Stimulated activated naive CD8-positive, alpha-beta T cell treated with anti-CD3 and anti-CD28 coated beads, Interleukin-15, Interleukin-2, amounts not matched to agents 100 U/mL and 50 U/mL, for 24 hours (primary cell): Measurements from ENCODE around the gene MRPS5.
A peak's percentile ranks its signal among the peaks of the same experiment; 100 is the strongest.
"Not testable (repeated sequence)": the region's sequence is repeated elsewhere in the genome, so short reads cannot be mapped to it uniquely, and the experiment has no call there.

Experiments used
- ATAC-seq: fragments of 150-1000 bp; cut with Tn5 transposase; one replicate; pipeline ENCODE4 v1.10.0; 2021
- DNase-seq: peaks from one replicate; pipeline ENCODE4 v3.0.0; 2021

Gene MRPS5

DNA sequence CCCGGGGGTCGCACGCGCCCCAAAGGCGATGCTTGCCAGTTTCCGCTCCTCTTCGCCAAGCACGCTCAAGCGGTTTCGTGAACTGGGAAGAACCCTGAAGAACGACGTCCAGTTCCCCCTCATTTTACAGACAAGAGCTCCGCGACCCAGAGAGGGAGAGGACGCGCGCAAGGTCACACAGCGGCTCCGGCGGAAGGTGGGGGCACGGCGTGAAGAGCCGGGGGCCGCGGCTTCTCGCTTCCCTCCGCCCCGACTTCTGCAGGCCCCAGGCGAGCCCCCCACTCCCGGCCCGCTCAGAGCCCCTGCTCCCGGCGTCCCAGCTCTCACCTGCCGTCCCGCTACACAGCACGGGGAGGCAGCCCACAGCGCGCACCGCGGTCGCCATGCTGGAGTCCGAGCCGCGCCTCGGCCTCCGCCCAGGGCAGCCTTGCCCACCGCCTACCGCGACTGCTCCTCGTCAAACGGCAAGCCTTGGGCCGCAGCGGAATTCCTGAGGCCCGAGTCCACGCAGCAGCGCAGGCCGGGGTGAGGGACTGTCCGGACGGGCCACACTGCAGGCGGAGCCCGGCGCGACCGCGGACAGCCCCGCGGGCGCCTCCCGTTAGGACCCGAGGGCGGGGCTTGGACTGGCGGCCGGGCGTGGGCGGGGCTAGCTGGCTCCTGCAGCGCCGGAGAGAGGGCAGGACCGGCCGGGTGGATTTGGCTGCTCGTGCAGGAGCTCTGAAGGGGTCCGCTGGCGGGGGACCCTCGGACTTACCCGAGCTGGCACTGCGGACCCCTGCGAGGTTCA, at the start of gene MRPS5:
MRPS5 (minus strand) TSS at position 402 of the 790 bp plus-strand sequence; CDS start at position 385, 17 bp downstream.
- ATAC-seq (peak; percentile 95), DNase-seq (peak; percentile 97)

DNA sequence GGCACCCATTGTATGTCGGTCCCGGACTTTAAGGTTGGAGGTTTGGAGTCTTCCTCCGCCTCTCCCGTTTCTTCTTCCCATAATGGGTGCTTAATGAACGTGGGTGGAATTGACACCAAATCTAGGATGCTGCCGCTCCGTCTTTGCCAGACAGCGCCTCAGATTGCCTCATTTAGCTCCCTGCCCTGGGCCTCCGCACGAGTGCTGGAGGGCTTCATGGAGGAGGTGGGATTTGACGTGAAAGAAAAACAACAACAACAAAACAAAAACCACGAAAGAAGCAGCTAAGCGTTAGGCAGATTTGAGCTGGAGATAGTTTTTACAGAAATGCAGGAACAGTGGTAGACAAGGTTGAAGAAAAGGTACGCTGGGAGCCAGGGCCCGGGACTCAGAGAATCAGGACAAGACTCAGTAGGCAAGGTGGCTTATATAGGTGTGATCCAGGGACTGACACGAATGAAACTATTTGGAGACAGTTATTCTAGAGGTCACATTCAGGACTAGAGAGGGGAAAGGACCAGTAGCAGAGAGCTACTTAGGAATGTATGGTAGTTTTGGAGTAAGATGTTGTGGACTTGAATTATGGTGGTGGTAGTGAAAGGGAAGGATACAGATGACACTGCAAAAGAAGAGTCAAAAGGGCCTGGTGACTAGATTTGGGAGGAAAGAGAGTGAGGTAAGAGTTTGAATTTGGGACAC, 44.6 kb upstream of the MRPS5 start:
- ATAC-seq (peak; percentile 20), DNase-seq (no peak)

DNA sequence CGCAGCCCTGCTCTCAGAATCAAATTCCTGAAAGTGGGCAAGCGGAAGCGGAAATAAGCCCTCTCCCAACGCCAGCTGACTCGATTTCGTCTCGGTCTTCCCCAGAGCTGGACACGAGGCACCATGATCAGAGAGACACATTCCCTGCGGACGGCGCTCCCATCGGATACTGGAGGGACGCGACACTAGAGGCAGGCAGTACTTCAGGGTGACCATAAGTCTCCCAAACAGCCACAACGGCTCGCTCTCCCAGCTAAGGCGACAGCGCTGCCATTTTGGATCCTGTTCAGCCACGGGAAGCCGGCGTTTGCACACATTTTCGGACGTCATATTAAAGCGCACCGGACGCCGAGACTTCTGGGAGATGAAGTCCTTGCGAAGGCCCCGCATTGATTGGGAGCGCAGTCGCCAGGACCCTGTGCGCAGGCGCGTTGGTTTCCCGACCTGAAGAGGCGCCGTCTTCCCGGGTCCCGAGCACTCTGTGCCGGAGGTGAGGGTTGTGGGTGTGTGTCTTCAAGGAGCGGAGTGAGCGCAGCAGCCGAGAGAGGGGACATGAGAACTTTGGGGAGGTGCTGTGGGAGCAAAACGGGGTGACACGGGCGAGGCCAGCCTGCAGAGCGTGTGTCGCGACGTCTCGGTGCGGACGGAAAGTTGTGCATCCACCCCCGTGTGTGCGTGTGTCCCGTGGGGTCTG, 43.9 kb upstream of the MRPS5 start, which contains the start of gene ZNF2:
ZNF2 (plus strand) TSS at position 439 of the 694 bp plus-strand sequence. CDS start 10,418 bp downstream, outside the sequence.
- ATAC-seq (peak; percentile 94), DNase-seq (peak; percentile 97)

DNA sequence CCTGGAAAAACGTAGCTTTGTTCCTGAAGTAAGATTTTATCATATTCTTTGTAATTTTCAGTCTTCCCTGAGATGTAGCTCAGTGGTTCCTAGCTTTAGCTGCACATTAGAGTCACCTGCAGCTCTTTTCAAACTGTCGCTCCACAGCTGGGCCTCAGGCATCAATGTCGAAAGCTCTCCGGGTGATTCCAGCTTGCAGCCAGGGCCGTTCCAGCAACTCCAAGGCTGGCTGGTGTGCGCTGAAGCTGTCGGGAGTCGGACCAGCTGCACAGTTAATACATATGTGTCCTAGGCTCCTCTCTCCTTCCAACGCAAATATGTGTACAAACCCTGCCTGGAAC, 43.4 kb upstream of the MRPS5 start:
- DNase-seq (no peak), ATAC-seq (peak; percentile 4)

DNA sequence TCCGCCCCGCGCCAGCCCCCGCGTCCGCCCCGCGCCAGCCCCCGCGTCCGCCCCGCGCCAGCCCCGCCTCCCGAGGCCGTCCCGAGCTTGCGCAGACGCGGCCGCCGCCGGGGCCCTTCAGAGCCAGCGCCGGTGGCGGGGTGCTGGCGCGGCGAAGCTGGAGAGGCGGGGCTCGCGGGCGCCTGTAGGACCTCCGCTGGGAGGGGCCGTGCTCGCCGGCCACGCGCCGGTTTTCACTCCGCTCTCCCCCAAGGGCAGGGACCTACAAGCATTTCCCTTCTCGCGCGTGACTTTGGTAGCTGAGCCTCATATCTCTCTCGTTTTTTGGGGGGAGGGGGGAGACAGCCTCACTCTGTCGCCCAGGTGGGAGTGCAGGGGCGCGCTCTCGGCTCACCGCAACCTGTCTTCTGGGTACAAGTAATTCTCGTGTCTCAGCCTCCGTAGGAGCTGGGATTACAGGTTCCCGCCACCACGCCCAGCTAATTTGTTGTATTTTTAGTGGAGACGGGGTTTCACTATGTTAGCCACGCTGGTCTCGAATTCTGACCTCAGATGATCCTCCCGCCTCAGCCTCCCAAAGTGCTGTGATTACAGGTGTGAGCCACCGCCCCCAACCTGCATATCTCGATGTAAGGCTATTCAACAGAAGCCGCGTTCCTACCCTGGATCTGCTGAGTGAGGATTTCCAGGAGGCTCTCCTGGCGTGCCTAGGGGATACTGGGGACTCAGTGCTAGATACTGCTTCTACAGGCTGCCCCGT, 38.3 kb upstream of the MRPS5 start, which contains the start of gene ZNF514:
ZNF514 (minus strand) TSS at position 159 of the 760 bp plus-strand sequence. CDS start 6,595 bp downstream, outside the sequence.
- peak; percentile 91 for ATAC-seq
- peak; percentile 83 for DNase-seq

DNA sequence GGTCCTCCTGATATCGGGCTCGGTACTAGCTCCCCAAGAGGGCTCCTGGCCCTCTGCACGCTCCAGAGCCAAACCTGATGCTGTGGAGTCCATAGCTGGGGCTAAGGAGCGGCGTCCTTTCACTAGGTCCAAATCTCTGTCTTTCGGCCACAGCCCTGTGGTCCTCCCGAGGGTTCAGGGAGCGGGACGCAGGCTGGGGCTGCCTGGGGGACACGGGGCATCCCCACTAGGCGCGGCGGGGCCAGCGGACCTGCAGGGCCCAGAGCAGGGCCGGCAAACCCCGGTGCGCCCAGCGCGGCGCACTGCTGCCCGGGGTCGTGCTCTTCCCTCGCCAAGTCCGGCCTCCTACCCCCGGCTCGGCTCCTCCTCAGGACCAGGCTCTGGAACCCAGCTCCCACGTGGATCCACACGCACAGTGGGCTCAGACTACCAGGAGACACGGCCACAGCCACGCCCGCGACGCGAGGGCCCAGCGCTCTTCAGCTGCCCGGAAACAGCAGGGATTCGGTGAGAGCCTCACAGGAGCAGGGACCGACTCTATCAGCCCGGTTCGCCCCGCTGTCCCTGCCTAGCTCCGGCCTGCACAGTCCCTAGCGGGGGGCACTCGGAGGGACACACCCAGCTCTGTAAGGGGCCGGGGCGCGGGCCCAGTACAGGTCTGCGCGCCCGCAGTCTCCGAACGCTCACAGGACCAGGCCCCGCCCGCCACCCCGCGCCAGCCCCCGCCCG, 37.4 kb upstream of the MRPS5 start:
- ATAC-seq (peak; percentile 73), DNase-seq (peak; percentile 45)

DNA sequence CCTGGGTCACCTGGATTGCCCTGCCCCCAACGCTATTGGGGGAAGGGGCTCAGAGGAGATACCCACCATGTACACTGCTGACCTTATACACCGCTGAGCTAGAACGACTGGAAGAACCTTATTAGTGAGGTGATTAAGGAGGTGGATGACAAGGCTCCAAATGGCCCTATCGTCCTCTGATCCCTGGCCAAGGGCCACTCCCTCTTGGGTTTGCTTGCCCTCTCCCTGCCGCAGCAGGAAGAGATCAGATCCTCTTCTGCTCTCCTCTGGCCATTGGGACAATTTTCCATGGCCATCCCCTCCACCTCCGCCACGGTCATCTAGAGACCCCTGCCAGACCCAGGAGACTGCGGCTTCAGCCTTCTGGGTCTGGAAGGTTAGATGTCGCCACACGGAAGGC, 36.8 kb upstream of the MRPS5 start:
- no peak for DNase-seq
- no peak for ATAC-seq

DNA sequence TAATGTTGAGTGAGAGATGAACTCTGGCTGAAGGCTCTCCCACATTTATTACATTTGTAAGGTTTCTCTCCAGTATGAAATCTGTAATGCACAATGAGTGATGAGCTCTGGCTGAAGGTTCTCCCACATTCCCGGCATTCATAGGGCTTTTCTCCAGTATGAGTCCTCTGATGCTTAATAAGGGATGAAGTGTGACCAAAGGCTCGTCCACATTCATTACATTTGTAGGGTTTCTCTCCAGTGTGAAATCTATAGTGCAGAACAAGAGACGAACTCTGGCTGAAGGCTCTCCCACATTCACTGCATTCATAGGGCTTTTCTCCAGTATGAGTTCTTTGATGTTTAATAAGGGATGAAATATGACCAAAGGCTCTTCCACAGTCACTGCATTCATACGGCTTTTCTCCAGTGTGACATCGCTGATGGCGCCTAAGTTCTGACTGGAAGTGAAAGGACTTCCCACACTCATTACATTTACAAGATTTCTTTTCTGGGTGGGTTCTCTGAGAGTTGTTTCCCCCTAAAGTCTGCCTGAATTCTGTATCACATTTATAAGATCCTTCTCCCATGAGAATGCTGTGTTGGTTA, 27.9 kb upstream of the MRPS5 start:
- no peak for DNase-seq

DNA sequence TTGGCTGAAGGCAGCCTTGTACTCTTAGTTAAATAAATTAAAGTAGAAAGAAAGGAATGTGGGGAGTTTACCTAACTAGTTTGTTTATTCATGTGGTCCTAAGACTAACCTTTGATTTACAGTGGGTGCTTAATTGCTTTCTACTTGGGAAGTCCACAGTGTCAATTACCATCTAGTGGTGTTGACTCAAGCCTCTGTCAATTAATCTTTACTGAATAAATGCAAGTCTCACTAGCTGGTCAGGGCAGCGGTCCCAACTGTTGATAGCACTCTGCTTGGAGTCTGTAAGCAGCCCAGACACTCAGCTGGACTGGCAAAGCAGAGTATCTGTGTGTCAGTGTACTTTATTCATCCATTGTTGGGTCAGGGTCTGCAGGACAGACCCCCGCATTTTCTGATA, 22.2 kb upstream of the MRPS5 start:
- DNase-seq (no peak), ATAC-seq (no peak)

More for the DNA sequence above, 27.9 kb upstream of the MRPS5 start:
- ATAC-seq, result no peak

DNA sequence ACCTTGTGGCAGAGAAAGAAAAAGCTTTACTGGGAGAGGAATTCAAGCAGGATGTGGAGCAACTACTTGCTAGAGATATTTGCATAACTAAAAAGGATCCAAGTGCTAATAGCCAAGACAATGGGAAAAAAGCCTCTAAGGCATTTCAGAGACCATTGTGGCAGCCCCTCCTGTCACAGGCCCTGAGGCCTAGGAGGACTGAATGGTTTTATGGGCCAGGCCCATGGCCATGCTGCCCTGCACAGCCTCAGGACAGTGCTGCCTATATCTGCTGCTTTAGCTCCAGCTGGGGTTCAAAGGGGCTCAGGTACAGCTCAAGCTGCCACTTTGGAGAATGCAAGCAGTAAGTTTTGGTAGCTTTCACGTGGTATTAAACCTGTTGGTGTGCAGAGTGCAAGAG, 17.1 kb upstream of the MRPS5 start:
- ATAC-seq (no peak), DNase-seq (no peak)

DNA sequence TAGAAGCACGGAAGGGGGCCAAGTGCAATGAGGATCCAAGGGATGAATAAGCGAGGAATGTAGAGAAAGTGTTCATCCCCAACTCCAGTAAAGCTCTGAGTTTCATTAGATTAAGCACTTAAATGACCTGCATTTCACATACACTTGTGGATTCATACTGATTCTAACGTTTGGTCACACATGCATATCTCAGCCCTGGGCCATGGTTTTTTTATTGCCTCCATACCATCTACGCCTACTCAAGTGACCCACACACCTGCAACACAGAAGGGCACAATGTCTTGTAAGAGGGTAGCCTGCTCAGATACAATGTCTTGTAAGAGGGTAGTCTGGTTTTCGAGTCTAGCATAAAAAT, 566 bp upstream of the MRPS5 start:
- ATAC-seq (no peak), DNase-seq (no peak)

DNA sequence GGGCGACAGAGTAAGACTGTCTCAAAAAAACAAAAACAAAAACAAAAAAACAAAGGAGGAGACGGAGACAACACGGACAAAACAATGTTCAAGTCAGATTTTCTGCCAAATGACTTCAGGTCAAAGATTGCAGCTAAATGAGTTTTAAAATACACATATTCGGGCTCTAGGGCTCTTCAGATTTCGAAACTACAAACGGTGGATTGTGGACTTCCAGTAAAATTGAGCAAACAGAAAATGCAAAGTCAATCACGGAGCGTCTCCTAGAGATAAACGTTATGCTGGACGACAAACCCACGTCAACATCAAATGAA, 558 bp downstream of the MRPS5 start:
- no peak for ATAC-seq
- no peak for DNase-seq

DNA sequence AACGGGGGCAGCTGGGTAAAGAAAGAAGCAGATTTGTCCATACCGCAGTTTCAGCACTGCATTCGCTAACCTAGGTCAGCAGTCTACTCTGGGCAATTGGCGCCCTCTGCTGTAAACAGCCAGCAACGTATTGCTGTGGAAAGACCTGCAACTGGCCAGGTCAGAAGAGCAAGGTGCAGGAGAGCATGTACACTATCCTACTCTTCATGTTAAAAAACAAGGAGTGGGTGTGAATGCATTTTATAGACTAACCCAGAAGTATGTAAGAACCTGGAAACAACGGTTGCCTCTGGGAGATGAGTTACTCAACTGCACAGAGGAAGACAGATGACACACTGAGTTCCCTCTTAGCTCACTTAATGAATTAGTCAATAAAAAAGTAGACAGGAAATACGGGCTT, 6.2 kb downstream of the MRPS5 start:
- DNase-seq, result peak; percentile 74
- ATAC-seq, result peak; percentile 97

DNA sequence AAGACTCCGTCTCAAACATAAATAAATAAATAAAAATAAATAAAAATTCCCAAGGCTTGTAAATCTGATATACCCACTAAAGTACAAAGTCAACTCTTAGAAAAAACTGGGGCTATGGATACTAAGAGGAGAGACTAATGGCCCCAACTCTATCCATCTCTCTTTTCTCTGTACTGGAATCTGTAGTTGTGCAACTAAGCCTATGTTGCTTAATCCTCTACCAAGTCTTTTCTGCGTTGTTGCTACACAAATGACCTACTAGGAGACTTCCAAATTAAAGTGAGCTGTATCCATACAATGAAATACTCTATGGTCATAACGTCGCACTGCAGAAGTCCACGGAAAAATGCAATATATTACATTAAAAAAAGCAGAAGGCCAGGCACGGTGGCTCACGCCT, 8.1 kb downstream of the MRPS5 start:
- DNase-seq (no peak), ATAC-seq (no peak)

DNA sequence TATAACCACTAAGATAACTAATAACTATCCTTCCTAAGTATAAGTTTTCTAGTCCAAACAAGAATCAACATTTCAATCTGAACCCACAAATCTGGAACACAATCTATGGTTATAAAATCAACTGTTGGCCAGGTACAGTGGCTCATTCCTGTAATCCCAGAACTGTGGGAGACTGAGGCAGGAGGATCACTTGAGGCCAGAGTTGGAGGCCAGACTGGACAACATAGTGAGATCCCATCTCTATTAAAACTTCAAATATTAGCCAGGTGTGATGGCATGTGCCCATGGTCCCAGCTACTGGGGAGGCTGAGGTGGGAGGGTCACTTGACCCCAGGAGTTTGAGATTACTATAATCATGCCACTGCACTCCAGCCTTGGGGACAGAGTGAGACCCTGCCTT, 11.2 kb downstream of the MRPS5 start:
- DNase-seq (no peak), ATAC-seq (no peak)

DNA sequence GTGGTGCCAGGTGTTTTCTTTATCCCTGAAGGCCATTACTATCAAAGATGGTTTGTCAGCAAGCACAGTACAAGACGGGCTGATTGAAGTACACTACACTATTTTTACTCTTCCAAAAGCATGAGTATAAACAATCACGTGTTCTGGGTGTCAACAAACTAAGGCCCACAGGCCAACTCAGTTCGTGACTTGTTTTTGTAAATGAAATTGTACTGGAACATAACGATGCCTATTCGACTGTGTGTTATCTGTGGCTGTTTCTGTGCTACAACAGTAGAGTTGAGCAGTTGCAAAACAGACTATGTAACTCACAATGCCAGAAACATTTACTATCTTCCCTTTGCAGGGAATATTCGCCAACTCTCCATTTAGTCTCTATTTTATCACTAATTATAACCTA, 12.3 kb downstream of the MRPS5 start:
- DNase-seq (no peak), ATAC-seq (no peak)

DNA sequence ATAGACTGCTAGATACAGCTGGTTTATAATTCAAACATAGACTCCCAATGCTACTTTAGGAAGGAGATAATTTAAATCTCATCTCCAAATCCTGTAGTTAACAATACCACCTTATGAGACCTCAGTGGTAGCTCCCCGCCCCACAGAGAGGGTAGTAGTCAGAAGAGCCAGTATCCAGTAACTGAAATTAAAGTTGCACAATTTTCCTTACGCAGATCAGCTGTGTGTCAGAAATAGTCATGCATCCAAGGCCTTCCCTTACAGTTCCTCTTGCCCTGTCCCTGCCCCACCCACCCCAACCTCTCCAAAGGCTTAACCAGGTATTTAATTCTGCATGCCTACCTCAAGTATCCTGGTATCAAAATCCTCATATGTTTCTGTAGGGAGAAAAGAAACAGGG, 15.5 kb downstream of the MRPS5 start:
- DNase-seq (no peak), ATAC-seq (no peak)

DNA sequence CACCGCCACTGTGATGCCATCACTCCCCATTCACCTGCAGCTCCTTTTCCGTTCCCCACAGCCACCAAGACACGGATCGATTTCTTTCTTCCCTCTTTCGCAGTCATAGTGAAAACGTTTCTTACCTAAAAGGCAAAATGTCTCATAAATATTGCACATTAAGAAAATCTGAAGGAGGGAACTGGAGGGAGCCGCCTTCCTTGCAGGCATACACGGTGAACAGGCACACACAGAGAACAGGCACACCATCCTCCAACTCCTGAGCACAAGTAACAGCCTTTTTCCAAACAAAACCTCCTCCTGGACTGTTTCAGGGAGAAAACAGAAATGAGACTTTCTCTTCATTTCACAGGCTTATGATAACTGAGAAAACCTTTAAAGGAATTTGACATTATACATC, 17.0 kb downstream of the MRPS5 start:
- ATAC-seq, result no peak

DNA sequence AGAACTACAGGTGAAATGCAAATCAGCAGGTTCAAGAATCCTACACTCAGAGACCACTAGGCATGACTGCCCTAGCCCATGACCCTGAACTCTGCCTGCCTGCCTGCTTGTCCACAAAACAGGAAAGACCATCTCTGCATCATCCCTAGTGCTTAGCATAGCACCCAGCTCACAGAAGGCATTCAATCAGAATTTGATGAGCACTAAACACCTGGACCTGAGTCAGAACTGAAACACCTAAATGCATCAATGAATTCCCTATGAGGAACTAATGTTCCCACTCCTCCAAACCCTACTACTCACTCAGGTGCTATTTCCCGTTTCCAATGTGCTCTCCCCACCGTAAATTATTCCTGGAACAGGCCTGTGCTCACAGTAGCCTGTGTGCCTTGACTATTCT, 21.7 kb downstream of the MRPS5 start:
- ATAC-seq (no peak), DNase-seq (no peak)

More for the DNA sequence above, 17.0 kb downstream of the MRPS5 start:
- no peak for DNase-seq

DNA sequence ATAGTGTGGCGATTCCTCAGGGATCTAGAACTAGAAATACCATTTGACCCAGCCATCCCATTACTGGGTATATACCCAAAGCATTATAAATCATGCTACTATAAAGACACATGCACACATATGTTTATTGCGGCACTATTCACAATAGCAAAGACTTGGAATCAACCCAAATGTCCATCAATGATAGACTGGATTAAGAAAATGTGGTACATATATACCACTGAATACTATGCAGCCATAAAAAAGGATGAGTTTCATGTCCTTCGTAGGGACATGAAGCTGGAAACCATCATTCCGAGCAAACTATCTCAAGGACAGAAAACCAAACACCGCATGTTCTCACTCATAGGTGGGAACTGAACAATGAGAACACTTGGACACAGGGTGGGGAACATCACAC, 23.3 kb downstream of the MRPS5 start:
- ATAC-seq, DNase-seq: not testable (repeated sequence)

DNA sequence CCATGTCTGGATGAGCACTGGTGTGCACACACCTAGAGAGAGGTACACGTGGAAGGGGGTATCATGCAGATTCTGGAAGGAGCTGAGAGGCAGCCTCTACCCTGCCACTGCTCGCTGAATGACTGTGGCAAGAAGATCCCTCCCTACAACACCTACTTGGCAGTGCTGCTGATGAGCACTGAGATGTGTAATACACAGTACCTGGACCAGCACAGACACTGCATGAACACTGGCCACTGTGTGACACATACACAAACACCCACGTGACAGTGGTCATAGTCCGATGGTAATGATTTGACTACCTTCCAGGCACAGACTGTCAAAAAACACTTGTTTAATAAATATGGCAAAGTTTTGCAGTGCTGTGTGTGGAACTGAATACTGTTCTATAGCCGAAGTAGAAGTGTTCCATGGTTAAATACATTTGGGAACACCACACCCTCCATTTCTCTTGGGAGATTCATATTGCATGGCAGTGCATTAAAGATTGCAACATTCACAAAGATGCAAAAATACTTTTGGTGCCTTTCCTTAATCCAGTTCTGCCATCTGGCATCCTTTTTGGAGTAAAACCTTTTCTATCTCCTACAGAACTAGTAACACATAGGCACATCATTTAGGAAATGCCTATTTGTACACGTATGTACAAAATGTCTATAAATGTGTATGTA, 29.6 kb downstream of the MRPS5 start:
- ATAC-seq, result no peak
- no peak for DNase-seq
